Measurements from ENCODE around the gene BRPF1. TPM values are rescaled to one million over a fixed set of nuclear protein-coding genes. Genes with fewer than 3 reads are reported as not detected.

BRPF1 gene
- polyA plus RNA-seq, 1 donor from 2014 or later, result 14.9 TPM

- Histone ChIP-seq H3K4me2 (ENCODE audit: low read length) (no peak overlapping the region), H3K27ac (ENCODE audit: low read length) (no peak overlapping the region), H3K9me3 (ENCODE audit: low read length) (no peaks in the 10 kb centered on the region), H3K4me3 (ENCODE audit: low read length) (no peak overlapping the region), H3K79me2 (replicated peaks; ENCODE audit: insufficient read depth, low read length) (no peaks in the 10 kb centered on the region), H3K9me2 (ENCODE audit: insufficient read depth, low read length) (no peaks in the 10 kb centered on the region), H2AFZ (ENCODE audit: low read depth, low read length) (no peak overlapping the region), H3K9ac (ENCODE audit: low read length) (no peak overlapping the region), H3K27me3 (ENCODE audit: insufficient read depth, low read depth, low read length) (no peaks in the 10 kb centered on the region), H3F3A (ENCODE audit: insufficient read depth, low read length, poor library complexity, severe bottlenecking) (no peaks in the 10 kb centered on the region), H4K20me1 (ENCODE audit: insufficient read depth) (no peaks in the 10 kb centered on the region), H3K36me3 (ENCODE audit: insufficient read depth, low read length) (no peaks in the 10 kb centered on the region)
- TF ChIP-seq SMC3 (conservative IDR thresholded peaks at IDR 0.05; ENCODE audit: poor library complexity), result no peak
- no peak for TF ChIP-seq EP300 (conservative IDR thresholded peaks at IDR 0.05; ENCODE audit: poor library complexity, severe bottlenecking)
- TF ChIP-seq REST (IDR thresholded peaks at IDR 0.05; ENCODE audit: borderline replicate concordance), result no peak
- TF ChIP-seq POLR2AphosphoS5 (IDR thresholded peaks at IDR 0.05), result no peak
- no peak for TF ChIP-seq RAD21 (conservative IDR thresholded peaks at IDR 0.05)
- no peak for TF ChIP-seq TAF1 (IDR thresholded peaks at IDR 0.05; ENCODE audit: low read depth)
These were observed 49.4 kb downstream of the BRPF1 start for GRCh38 chr3:9780910-9781309.

DNA sequence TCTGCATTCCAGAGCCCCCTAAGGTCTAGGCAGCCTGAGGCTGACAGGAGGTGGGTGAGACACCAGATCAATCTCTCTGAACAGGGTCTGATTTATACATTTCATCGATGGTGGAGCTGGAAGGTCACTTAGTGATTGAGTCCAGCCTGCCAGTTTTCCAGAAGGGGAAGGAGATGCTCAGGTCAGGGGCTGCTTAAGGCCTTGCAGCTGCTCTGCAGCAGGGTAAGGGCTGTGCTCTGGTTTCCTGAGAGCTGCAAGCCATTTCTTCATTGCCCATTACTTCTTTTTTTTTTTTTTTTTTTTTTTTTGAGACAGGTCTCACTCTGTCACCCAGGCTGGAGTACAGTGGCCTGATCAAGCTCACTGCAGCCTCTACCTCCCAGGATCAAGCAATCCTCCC is 50.0 kb downstream of the BRPF1 start:
- TF ChIP-seq POLR2AphosphoS5 (IDR thresholded peaks at IDR 0.05), result no peak
- TF ChIP-seq REST (IDR thresholded peaks at IDR 0.05; ENCODE audit: borderline replicate concordance), result no peak
- no peak for TF ChIP-seq EP300 (conservative IDR thresholded peaks at IDR 0.05; ENCODE audit: poor library complexity, severe bottlenecking)
- H3K9me2 ChIP-seq (ENCODE audit: insufficient read depth, low read length), result no peaks in the 10 kb centered on the region
- no peaks in the 10 kb centered on the region for H3K27me3 ChIP-seq (ENCODE audit: insufficient read depth, low read depth, low read length)
- no peaks in the 10 kb centered on the region for H4K20me1 ChIP-seq (ENCODE audit: insufficient read depth)
- H3K27ac ChIP-seq (ENCODE audit: low read length), result no peak overlapping the region
- no peaks in the 10 kb centered on the region for H3K36me3 ChIP-seq (ENCODE audit: insufficient read depth, low read length)
- no peaks in the 10 kb centered on the region for H3F3A ChIP-seq (ENCODE audit: insufficient read depth, low read length, poor library complexity, severe bottlenecking)
- no peak overlapping the region for H2AFZ ChIP-seq (ENCODE audit: low read depth, low read length)
- H3K9ac ChIP-seq (ENCODE audit: low read length), result no peak overlapping the region
- H3K4me2 ChIP-seq (ENCODE audit: low read length), result no peak overlapping the region
- H3K4me3 ChIP-seq (ENCODE audit: low read length), result no peak overlapping the region
- no peaks in the 10 kb centered on the region for H3K79me2 ChIP-seq (replicated peaks; ENCODE audit: insufficient read depth, low read length)
- no peaks in the 10 kb centered on the region for H3K9me3 ChIP-seq (ENCODE audit: low read length)

DNA sequence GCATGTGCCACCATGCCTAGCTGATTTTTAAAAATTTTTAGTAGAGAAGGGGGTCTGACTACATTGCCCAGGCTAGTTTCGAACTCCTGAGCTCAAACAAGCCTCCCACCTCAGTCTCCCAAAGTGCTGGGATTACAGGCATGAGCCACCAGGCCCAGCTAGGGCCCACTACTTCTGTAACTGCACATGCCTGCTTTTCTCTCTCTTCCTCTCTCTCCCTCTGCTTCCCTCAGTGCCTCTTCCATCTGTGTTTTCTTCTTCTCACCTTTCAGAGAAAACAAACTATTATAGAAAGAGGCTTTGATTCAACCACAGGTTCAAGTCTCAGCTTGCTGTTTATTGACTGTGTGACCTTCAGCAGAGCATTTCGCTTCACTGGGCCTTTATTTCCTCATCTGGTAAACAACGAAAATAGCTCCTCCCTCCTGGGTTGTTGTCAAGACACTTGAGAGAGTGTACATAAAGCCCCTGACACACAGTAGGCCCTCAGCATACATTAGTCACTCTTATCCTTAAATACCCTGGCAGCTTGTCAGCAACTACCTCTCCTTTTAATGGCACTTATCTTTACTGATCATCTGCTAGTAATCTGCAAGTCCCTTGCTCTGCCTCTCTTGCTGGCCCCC is 50.6 kb downstream of the BRPF1 start:
- H4K20me1 ChIP-seq (ENCODE audit: insufficient read depth), result no peaks in the 10 kb centered on the region
- no peaks in the 10 kb centered on the region for H3K36me3 ChIP-seq (ENCODE audit: insufficient read depth, low read length)
- H2AFZ ChIP-seq (ENCODE audit: low read depth, low read length), result no peak overlapping the region
- H3K27me3 ChIP-seq (ENCODE audit: insufficient read depth, low read depth, low read length), result no peaks in the 10 kb centered on the region
- H3F3A ChIP-seq (ENCODE audit: insufficient read depth, low read length, poor library complexity, severe bottlenecking), result no peaks in the 10 kb centered on the region
- no peak overlapping the region for H3K4me2 ChIP-seq (ENCODE audit: low read length)
- no peak overlapping the region for H3K9ac ChIP-seq (ENCODE audit: low read length)
- TF ChIP-seq CTCF (IDR thresholded peaks at IDR 0.05; ENCODE audit: poor library complexity, severe bottlenecking) (no peak), RAD21 (conservative IDR thresholded peaks at IDR 0.05) (no peak)
- H3K9me2 ChIP-seq (ENCODE audit: insufficient read depth, low read length), result no peaks in the 10 kb centered on the region
- no peak overlapping the region for H3K27ac ChIP-seq (ENCODE audit: low read length)
- no peaks in the 10 kb centered on the region for H3K79me2 ChIP-seq (replicated peaks; ENCODE audit: insufficient read depth, low read length)
- H3K4me3 ChIP-seq (ENCODE audit: low read length), result no peak overlapping the region
- H3K9me3 ChIP-seq (ENCODE audit: low read length), result no peaks in the 10 kb centered on the region
